ENCODE measurements around the gene MYBPC3.
"Not testable (repeated sequence)": the region's sequence is repeated elsewhere in the genome, so short reads cannot be mapped to it uniquely, and the experiment has no call there.

The MYBPC3 gene

DNA sequence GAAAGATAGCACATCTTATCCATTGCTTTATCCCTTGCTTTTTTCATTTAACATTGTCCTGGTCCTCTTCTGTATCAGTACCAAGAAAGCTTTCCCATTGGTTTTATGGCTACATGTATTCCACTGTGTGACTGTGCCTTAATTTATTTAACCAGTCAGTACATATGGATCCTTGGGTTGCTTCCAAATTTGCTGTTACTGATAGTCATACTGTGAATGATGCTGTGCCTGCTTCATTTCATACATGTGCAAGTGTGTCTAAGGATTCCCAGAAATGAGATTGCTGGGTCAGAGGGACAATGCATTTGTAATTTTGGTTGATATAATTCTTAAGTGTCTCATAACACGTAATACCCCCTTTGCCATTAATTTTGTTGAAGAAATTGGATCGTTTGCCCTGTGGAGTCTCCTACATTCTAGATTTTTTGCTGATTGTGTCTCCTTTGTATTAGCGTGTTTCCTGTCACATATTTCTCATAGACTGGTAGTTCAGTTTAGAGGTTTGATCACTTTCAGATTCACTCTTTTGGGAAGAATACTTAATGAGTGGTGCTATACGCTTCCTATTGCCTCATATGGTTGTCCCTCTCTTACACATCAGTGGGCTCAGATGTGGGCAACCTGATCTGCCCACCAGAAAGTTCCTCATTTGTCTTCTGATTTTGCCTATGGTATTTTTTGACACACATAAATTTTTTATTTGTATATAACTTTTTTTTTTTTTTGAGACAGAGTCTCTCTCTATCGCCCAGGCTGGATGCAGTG lies 35.3 kb downstream of the MYBPC3 start:
- TF ChIP-seq, protein P1, sequence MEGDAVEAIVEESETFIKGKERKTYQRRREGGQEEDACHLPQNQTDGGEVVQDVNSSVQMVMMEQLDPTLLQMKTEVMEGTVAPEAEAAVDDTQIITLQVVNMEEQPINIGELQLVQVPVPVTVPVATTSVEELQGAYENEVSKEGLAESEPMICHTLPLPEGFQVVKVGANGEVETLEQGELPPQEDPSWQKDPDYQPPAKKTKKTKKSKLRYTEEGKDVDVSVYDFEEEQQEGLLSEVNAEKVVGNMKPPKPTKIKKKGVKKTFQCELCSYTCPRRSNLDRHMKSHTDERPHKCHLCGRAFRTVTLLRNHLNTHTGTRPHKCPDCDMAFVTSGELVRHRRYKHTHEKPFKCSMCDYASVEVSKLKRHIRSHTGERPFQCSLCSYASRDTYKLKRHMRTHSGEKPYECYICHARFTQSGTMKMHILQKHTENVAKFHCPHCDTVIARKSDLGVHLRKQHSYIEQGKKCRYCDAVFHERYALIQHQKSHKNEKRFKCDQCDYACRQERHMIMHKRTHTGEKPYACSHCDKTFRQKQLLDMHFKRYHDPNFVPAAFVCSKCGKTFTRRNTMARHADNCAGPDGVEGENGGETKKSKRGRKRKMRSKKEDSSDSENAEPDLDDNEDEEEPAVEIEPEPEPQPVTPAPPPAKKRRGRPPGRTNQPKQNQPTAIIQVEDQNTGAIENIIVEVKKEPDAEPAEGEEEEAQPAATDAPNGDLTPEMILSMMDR (IDR thresholded peaks at IDR 0.05; ENCODE audit: borderline replicate concordance, insufficient read depth, low read depth, low read length), result no peak
- no peak overlapping the region for H3K4me3 ChIP-seq (ENCODE audit: low read depth, low read length)

DNA sequence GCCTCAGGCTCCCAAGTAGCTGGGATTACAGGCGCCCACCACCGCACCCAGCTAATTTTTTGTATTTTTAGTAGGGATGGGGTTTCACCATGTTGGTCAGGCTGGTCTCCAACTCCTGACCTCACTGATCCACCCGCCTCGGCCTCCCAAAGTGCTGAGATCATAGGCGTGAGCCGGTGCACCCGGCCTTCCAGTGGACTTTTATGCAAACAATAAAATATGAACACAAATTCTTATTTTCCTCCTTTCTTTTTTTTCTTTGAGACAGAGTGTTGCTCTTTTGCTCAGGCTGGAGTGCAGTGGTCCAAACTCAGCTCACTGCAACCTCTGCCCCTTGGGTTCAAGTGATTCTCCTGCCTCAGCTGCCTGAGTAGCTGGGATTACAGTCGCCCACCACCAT lies 36.0 kb downstream of the MYBPC3 start:
- H3K4me3 ChIP-seq (ENCODE audit: low read depth, low read length), result not testable (repeated sequence)

DNA sequence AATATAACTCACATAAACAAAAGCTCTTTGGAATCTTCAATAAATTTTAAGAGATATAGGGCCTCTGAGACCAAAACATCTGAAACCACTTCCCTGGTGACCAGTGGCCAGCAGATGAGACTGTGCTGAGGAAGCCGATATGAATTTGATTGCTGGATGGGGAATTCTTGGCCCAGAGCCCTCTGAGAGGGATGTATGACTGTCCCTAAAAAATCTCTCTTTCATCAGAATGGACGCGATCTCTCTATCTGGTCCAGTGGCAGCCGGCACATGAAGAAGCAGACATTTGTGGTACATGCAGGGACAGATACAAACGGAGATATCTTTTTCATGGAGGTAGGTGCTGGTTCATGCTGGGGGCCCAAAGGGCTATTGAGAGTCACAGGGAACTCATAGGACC lies 37.5 kb downstream of the MYBPC3 start:
- TF ChIP-seq, protein P1 (IDR thresholded peaks at IDR 0.05; ENCODE audit: borderline replicate concordance, insufficient read depth, low read depth, low read length), result no peak
- H3K4me3 ChIP-seq (ENCODE audit: low read depth, low read length), result no peak overlapping the region

DNA sequence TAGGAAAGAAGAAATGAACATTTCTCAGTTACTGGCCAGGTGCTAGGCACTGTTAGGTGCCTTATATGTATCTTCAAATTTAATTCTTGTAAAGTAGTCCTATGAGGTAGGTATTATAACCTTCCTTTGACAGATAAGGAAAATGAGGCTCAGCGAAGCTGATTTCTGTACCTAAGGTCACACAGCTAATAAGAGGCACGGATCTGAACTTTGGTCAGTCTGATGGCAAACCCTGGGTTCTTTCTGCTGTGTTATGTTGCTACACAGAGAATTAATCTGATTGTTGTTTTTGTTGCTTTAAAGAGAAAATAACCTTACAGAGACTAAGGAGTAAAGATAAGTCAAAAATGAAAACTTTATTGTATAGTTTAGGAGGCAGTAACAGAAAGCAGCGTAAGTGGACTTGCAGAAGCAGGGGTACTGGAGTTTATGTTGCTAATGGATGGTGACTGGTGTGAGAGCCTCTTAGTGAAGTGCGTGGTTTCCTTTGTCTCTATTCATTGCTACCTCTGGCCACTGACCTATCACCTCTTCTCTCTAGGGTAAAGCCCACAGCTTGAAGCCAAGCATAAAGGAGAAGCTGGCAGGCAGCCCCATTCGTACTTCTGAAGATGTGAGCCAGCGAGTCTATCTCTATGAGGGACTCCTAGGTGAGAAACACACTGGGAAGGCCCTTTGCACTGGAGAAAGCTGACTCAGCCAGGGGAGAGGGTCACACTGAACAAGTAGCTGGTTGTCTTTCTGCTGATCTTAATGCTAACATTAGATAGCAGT lies 44.3 kb downstream of the MYBPC3 start:
- TF ChIP-seq, protein P1 (IDR thresholded peaks at IDR 0.05; ENCODE audit: borderline replicate concordance, insufficient read depth, low read depth, low read length), result no peak

DNA sequence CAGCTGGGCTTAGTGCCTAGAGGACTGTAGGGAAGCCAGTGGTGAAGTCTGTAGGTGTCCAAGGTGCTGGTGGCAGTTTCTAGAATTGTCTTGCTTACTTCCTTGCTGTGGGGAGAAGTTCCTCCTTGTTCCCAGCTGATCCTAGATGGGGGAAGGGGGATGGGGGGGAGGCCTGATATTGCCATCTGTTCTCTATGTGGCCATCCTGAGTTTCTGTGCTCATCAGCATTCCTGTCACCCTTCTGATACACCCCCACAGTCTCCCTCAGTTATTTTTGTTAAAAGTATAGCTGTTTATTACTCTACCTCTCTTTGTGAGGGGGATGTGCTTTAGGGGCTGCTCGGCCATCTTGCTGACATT lies 46.0 kb downstream of the MYBPC3 start:
- TF ChIP-seq, protein P1 (IDR thresholded peaks at IDR 0.05; ENCODE audit: borderline replicate concordance, insufficient read depth, low read depth, low read length), result no peak
- H3K4me3 ChIP-seq (ENCODE audit: low read depth, low read length), result no peak overlapping the region

More for the DNA sequence above, 44.3 kb downstream of the MYBPC3 start:
- H3K4me3 ChIP-seq (ENCODE audit: low read depth, low read length), result no peak overlapping the region

DNA sequence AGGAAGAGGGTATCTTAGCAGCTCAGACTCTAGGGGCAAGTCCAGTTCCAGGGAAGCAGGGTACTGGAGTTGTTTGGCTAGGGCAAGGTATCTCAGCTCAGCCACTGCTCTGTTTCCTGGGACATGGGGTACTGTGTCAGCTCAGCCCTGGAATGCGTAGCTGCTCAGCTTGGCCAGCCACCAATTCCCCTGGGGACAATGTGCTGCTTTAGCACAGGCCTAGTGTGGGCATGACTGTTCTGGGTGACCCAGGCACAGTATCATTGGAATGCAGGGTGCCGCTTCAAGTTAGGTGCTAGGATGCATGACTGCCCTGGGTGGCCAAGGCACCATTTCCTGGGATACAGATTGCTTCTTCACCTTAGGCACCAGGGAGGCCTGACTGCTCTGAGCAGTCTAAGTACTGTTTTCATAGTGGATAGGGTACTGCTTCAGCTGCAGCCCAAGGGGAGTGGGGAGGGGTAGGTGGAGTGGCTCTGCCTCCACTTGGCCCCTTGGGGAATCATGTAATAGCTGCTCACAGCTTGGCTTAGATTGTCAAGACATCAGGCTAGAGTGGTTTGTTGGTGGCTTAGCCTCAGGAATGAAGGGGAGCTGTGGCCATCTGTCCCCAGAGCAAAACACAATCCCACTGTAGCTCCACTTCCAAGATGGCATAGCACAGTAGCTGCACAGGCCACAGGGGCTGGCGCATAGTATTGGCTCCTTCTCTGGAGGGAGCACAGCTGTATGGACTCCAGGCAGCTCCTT lies 46.6 kb downstream of the MYBPC3 start:
- no peak overlapping the region for H3K4me3 ChIP-seq (ENCODE audit: low read depth, low read length)
- TF ChIP-seq, protein P1 (IDR thresholded peaks at IDR 0.05; ENCODE audit: borderline replicate concordance, insufficient read depth, low read depth, low read length), result no peak

DNA sequence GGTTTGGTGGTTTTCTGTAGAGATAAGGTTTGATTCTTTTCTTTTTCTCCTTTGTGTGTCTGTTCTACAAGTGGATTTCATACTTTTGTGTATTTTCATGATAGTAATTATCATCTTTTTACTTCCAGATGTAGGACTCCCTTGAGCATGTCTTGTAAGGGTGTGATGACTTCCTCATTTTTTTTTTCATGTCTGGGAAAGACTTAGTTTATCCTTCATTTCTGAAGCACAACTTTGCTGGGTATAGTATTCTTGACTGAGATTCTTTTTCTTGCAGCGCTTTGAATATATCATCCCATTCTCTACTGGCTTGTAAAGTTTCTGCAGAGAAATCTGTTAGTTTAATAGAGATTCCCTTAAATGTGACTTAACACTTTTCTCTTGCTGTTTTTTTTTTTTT lies 49.6 kb downstream of the MYBPC3 start:
- TF ChIP-seq, protein P1 (IDR thresholded peaks at IDR 0.05; ENCODE audit: borderline replicate concordance, insufficient read depth, low read depth, low read length), result no peak
- H3K4me3 ChIP-seq (ENCODE audit: low read depth, low read length), result no peak overlapping the region
